MM.1S (cell line): ENCODE results near the gene COBL.

ENCODE experiments used
- DNase-seq: peaks from one replicate; pipeline ENCODE4 v3.0.0-alpha.2; 2015
- H2AFZ ChIP-seq: fragments of 300-600 bp; sonication (generic); 2 replicates; pipeline ENCODE4 v1.6.0; 2016; ENCODE audit warnings: antibody characterized with exemption, low read length
- H3F3A ChIP-seq: fragments of 300-600 bp; sonication (generic); 2 replicates; pipeline ENCODE4 v1.6.1; 2016; ENCODE audit warnings: mild to moderate bottlenecking, antibody characterized with exemption, low read length, moderate library complexity, mixed read lengths; ENCODE audit not compliant: insufficient read depth
- H3K27ac ChIP-seq: fragments of 300-600 bp; sonication (generic); 2 replicates; pipeline ENCODE4 v1.5.1; 2016; ENCODE audit warnings: mild to moderate bottlenecking, low read length
- H3K27me3 ChIP-seq: fragments of 300-600 bp; sonication (generic); replicated peaks from 2 replicates; pipeline ENCODE4 v1.6.0; 2016; ENCODE audit warnings: low read length; ENCODE audit not compliant: insufficient read depth
- H3K36me3 ChIP-seq: fragments of 300-600 bp; sonication (generic); replicated peaks from 2 replicates; pipeline ENCODE4 v1.6.1; 2016; ENCODE audit warnings: mild to moderate bottlenecking, low read length, mixed read lengths; ENCODE audit not compliant: insufficient read depth
- H3K4me1 ChIP-seq: fragments of 300-600 bp; sonication (generic); 2 replicates; pipeline ENCODE4 v1.6.1; 2016; ENCODE audit warnings: low read length, mixed read lengths
- H3K4me2 ChIP-seq: fragments of 300-600 bp; sonication (generic); 2 replicates; pipeline ENCODE4 v1.6.0; 2016; ENCODE audit warnings: low read depth, low read length
- H3K4me3 ChIP-seq: fragments of 300-600 bp; sonication (generic); 2 replicates; pipeline ENCODE4 v1.5.1; 2016; ENCODE audit warnings: low read length, mixed read lengths
- H3K79me2 ChIP-seq: fragments of 300-600 bp; sonication (generic); 2 replicates; pipeline ENCODE4 v1.6.1; 2016; ENCODE audit warnings: mixed run types, low read length, mixed read lengths
- H3K9ac ChIP-seq: fragments of 300-600 bp; sonication (generic); 2 replicates; pipeline ENCODE4 v1.6.1; 2016; ENCODE audit warnings: low read length, mixed read lengths
- H3K9me2 ChIP-seq: fragments of 300-600 bp; sonication (generic); replicated peaks from 2 replicates; pipeline ENCODE4 v1.6.1; 2016; ENCODE audit warnings: mild to moderate bottlenecking, low read length, mixed read lengths; ENCODE audit not compliant: insufficient read depth
- H3K9me3 ChIP-seq: fragments of 300-600 bp; sonication (generic); replicated peaks from 2 replicates; pipeline ENCODE4 v1.6.1; 2016; ENCODE audit warnings: mild to moderate bottlenecking, low read length, mixed read lengths; ENCODE audit not compliant: insufficient read depth
- H4K20me1 ChIP-seq: fragments of 300-600 bp; sonication (generic); 2 replicates; pipeline ENCODE4 v1.6.1; 2016; ENCODE audit warnings: mild to moderate bottlenecking, low read length, moderate library complexity, mixed read lengths; ENCODE audit not compliant: insufficient read depth
- EZH2 ChIP-seq: fragments of 300-600 bp; sonication (generic); optimal IDR thresholded peaks from 2 replicates; pipeline ENCODE3; 2017; ENCODE audit warnings: low read depth, mild to moderate bottlenecking, antibody characterized with exemption, low read length, mixed read lengths
- EZH2phosphoT487 ChIP-seq: fragments of 300-600 bp; sonication (generic); IDR thresholded peaks from 2 replicates; pipeline ENCODE4 v1.6.1; 2018; ENCODE audit warnings: antibody characterized with exemption, low read length
- TF ChIP-seq, protein P1 (sequence below): fragments of 300-600 bp; sonication (generic); IDR thresholded peaks from 2 replicates; pipeline ENCODE4 v1.5.1; 2016; ENCODE audit warnings: antibody characterized with exemption, low read length, mixed read lengths

The COBL gene

DNA sequence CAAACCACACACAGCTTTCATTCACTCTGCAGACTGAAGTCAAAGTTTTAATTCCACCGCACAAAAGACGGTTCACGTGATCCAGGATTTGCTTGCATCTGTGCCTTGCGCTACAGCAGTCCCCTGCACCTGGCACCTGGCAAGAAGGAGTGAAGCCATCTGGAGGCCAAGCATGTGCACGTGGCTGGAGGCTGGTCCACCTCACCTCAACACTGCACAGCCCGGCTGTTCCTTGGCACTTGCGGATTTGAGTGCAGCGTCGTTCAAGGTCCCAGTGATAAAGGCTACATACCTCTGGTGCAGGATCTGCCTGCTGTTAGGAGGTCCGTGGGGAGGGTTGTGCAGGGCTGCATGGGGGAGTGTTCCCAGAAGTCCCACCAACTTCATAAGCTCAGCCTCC lies 285.4 kb downstream of the COBL start:
- Histone ChIP-seq H3F3A (no peaks in the 10 kb centered on the region), H3K79me2 (no peaks in the 10 kb centered on the region), H3K4me3 (no peak overlapping the region), H2AFZ (no peak overlapping the region), H3K9me2 (no peaks in the 10 kb centered on the region), H3K27me3 (no peaks in the 10 kb centered on the region), H4K20me1 (no peaks in the 10 kb centered on the region), H3K9me3 (no peaks in the 10 kb centered on the region), H3K36me3 (no peaks in the 10 kb centered on the region), H3K4me1 (no peaks in the 10 kb centered on the region), H3K9ac (no peak overlapping the region), H3K27ac (no peak overlapping the region), H3K4me2 (no peak overlapping the region)
- DNase-seq: no peak
- TF ChIP-seq EZH2phosphoT487: no peak
- TF ChIP-seq, protein P1, sequence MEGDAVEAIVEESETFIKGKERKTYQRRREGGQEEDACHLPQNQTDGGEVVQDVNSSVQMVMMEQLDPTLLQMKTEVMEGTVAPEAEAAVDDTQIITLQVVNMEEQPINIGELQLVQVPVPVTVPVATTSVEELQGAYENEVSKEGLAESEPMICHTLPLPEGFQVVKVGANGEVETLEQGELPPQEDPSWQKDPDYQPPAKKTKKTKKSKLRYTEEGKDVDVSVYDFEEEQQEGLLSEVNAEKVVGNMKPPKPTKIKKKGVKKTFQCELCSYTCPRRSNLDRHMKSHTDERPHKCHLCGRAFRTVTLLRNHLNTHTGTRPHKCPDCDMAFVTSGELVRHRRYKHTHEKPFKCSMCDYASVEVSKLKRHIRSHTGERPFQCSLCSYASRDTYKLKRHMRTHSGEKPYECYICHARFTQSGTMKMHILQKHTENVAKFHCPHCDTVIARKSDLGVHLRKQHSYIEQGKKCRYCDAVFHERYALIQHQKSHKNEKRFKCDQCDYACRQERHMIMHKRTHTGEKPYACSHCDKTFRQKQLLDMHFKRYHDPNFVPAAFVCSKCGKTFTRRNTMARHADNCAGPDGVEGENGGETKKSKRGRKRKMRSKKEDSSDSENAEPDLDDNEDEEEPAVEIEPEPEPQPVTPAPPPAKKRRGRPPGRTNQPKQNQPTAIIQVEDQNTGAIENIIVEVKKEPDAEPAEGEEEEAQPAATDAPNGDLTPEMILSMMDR: no peak
- TF ChIP-seq EZH2: no peak

GRCh38 chr7:51029701-51030191 lies 286.9 kb downstream of the COBL start:
- Histone ChIP-seq H3K9me2 (no peaks in the 10 kb centered on the region), H3K9me3 (no peaks in the 10 kb centered on the region), H4K20me1 (no peaks in the 10 kb centered on the region), H3K27ac (no peak overlapping the region), H3K27me3 (no peaks in the 10 kb centered on the region), H3K4me2 (no peak overlapping the region), H2AFZ (no peak overlapping the region), H3K4me3 (no peak overlapping the region), H3K9ac (no peak overlapping the region), H3K79me2 (no peaks in the 10 kb centered on the region), H3K36me3 (no peaks in the 10 kb centered on the region), H3F3A (no peaks in the 10 kb centered on the region), H3K4me1 (no peaks in the 10 kb centered on the region)
- TF ChIP-seq, protein P1: no peak
- TF ChIP-seq EZH2 (no peak), EZH2phosphoT487 (no peak)
- DNase-seq: no peak

DNA sequence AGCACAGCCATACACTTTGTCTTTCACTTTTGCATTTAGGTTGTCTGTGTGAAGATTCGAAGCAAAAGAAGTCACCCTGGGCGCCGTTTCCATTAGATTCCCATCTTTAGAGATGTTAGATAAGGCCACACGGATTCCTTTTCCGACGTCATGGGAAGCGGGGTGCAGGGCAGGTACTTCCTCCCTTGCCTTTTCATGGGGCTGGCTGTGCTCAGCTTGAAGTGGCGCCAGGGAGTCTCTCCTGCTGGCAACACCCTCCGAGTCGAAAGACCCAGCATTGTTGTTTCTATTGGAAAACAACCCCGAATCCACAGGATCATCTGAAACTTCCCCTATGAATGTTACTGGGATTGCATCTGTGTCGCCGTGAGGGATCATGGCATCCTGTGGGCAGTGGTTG lies 287.5 kb downstream of the COBL start:
- no peak overlapping the region for H3K4me2 ChIP-seq
- H3K9me2 ChIP-seq: no peaks in the 10 kb centered on the region
- no peaks in the 10 kb centered on the region for H3K27me3 ChIP-seq
- H4K20me1 ChIP-seq: no peaks in the 10 kb centered on the region
- no peaks in the 10 kb centered on the region for H3K4me1 ChIP-seq
- H2AFZ ChIP-seq: no peak overlapping the region
- TF ChIP-seq, protein P1: no peak
- TF ChIP-seq EZH2: no peak
- no peak for TF ChIP-seq EZH2phosphoT487
- DNase-seq: no peak
- H3K27ac ChIP-seq: no peak overlapping the region
- no peaks in the 10 kb centered on the region for H3K9me3 ChIP-seq
- no peaks in the 10 kb centered on the region for H3F3A ChIP-seq
- no peak overlapping the region for H3K9ac ChIP-seq
- H3K4me3 ChIP-seq: no peak overlapping the region
- no peaks in the 10 kb centered on the region for H3K79me2 ChIP-seq
- no peaks in the 10 kb centered on the region for H3K36me3 ChIP-seq
